GM23338 (cell line): ENCODE results near the gene MEIOB.

Experiments used
- EZH2phosphoT487 ChIP-seq: fragments of 200-600 bp; sonication (generic); IDR thresholded peaks from one replicate; pipeline ENCODE4 v1.8.1; 2018; ENCODE audit warnings: antibody characterized with exemption; ENCODE audit not compliant: unreplicated experiment
- REST ChIP-seq: IDR thresholded peaks from one replicate; pipeline ENCODE4 v1.6.1; 2018; ENCODE audit warnings: antibody characterized with exemption; ENCODE audit not compliant: unreplicated experiment

- TF ChIP-seq REST (no peak), EZH2phosphoT487 (no peak)
These were observed 54.2 kb downstream of the MEIOB start for GRCh38 chr16:1817716-1818115.
